AG04450 (cell line): ENCODE measurements around the gene RUVBL2. TPM values are rescaled to one million over a fixed set of nuclear protein-coding genes. Genes with fewer than 3 reads are reported as not detected.

ENCODE experiments used
- CTCF ChIA-PET: fragments of 300-600, 350-600 bp; formaldehyde crosslinking; extraction: SDS; loops from one replicate; lab custom pipeline; 2022; ENCODE audit warnings: antibody characterized with exemption, inconsistent platforms; lab: Charles Lee
- POLR2A ChIA-PET: fragments of 350-600 bp; formaldehyde crosslinking; extraction: SDS; loops from one replicate; lab custom pipeline; 2021; ENCODE audit warnings: antibody characterized with exemption, inconsistent platforms; lab: Yijun Ruan, JAX
- DNase-seq: peaks from one replicate; pipeline ENCODE4 v3.0.0-alpha.2; 2011; ENCODE audit warnings: low read depth, low spot score
- H3K27ac ChIP-seq: one replicate; pipeline ENCODE4 v1.5.1; 2012; ENCODE audit warnings: low read depth, low read length, control low read depth
- H3K27me3 ChIP-seq: one replicate; pipeline ENCODE4 v1.6.0; 2012; ENCODE audit warnings: low read length; ENCODE audit not compliant: control insufficient read depth, insufficient read depth
- H3K4me3 ChIP-seq: 2 replicates; pipeline ENCODE4 v1.5.1; 2011; ENCODE audit warnings: mild to moderate bottlenecking, low read depth, low read length, control low read depth
- H3K9me3 ChIP-seq: 2 replicates; pipeline ENCODE4 v1.5.1; 2012; ENCODE audit warnings: low read length; ENCODE audit not compliant: control insufficient read depth, insufficient read depth
- polyA plus RNA-seq: library from polyadenylated mRNA; depleted of rRNA; stranded (reverse); fragments of >200 nt; gene quantifications from 2 replicates; pipeline ENCODE4 v1.2.3, GENCODE V29; 2011
- TF ChIP-seq, protein P1 (sequence below): IDR thresholded peaks from 2 replicates; pipeline ENCODE4 v1.5.1; 2011; ENCODE audit warnings: low read depth, low read length, control low read depth, inconsistent platforms

The RUVBL2 gene
- polyA plus RNA-seq, 1 experiment: 107 TPM

- Histone ChIP-seq H3K27me3 (no peaks in the 10 kb centered on the region), H3K9me3 (no peaks in the 10 kb centered on the region), H3K27ac (no peak overlapping the region), H3K4me3 (peak overlapping the region; percentile 94)
- POLR2A ChIA-PET: interaction anchor here (0.5 to 3.9 kb wide), 10 partner anchors 11 to 117 kb away, joined by 3 to 33 read pairs (median 4); partner anchors contain the start of genes DHDH, FTL and NUCB1
- no peak for DNase-seq
- TF ChIP-seq, protein P1, sequence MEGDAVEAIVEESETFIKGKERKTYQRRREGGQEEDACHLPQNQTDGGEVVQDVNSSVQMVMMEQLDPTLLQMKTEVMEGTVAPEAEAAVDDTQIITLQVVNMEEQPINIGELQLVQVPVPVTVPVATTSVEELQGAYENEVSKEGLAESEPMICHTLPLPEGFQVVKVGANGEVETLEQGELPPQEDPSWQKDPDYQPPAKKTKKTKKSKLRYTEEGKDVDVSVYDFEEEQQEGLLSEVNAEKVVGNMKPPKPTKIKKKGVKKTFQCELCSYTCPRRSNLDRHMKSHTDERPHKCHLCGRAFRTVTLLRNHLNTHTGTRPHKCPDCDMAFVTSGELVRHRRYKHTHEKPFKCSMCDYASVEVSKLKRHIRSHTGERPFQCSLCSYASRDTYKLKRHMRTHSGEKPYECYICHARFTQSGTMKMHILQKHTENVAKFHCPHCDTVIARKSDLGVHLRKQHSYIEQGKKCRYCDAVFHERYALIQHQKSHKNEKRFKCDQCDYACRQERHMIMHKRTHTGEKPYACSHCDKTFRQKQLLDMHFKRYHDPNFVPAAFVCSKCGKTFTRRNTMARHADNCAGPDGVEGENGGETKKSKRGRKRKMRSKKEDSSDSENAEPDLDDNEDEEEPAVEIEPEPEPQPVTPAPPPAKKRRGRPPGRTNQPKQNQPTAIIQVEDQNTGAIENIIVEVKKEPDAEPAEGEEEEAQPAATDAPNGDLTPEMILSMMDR: no peak
- CTCF ChIA-PET: interaction anchor here (0.6 to 1.7 kb wide), 6 partner anchors 10 to 685 kb away, joined by 3 to 5 read pairs (median 4); partner anchors contain the start of gene RUVBL2
Measured at GRCh38 chr19:48953990-48954594, 39.6 kb upstream of the RUVBL2 start.

GRCh38 chr19:48954595-48955307, 38.9 kb upstream of the RUVBL2 start, which contains the start of gene BAX:
Gene BAX (plus strand): TSS chr19:48954875. CDS start chr19:48954929, 54 bp downstream.
- TF ChIP-seq, protein P1: 0 out of 2 replicates have a peak, but pooled peaks have one; percentile 3
- ChIA-PET CTCF (interaction anchor here (0.6 to 1.7 kb wide), 5 partner anchors 9 to 684 kb away, joined by 3 to 5 read pairs (median 4); no protein-coding TSS in a partner anchor), POLR2A (interaction anchor here (0.5 to 3.9 kb wide), 11 partner anchors 10 to 118 kb away, joined by 3 to 33 read pairs (median 4); partner anchors contain the start of genes DHDH, FTL and NUCB1)
- peak within 1 kb of the TSS; percentile 95 for H3K27ac ChIP-seq
- no peaks in the 10 kb centered on the region for H3K27me3 ChIP-seq
- H3K4me3 ChIP-seq: peak within 1 kb of the TSS; percentile 94
- DNase-seq: peak; percentile 87
- no peaks in the 10 kb centered on the region for H3K9me3 ChIP-seq

DNA sequence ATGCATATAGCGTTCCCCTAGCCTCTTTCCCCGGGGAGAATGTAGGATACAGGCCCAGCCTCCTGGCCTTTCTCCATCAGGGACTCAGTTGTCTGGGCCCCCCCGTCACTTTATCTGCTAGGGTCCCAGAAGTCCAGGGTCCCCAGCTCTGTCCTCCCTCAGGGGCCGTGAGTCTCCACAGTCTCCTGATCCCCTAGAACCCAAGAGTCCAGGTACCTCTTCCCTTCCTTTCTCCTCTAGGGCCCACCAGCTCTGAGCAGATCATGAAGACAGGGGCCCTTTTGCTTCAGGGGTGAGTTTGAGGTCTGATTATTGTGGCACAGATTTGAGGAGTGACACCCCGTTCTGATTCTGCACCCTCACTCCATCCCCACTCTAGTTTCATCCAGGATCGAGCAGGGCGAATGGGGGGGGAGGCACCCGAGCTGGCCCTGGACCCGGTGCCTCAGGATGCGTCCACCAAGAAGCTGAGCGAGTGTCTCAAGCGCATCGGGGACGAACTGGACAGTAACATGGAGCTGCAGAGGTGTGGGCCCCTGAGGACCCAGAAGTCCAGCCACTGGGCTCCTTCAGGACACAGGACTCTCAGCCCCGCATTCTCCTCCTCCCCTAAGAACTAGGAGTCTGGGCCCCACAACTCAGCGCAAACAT, 38.3 kb upstream of the RUVBL2 start:
- POLR2A ChIA-PET: interaction anchor here (1.1 to 3.9 kb wide), 2 partner anchors 10 to 82 kb away, joined by 3 to 33 read pairs; partner anchors contain the start of gene FTL
- DNase-seq: no peak
- CTCF ChIA-PET: interaction anchor here (1.7 kb wide), 1 partner anchor 113 kb away, joined by 4 read pairs; no protein-coding TSS in a partner anchor

DNA sequence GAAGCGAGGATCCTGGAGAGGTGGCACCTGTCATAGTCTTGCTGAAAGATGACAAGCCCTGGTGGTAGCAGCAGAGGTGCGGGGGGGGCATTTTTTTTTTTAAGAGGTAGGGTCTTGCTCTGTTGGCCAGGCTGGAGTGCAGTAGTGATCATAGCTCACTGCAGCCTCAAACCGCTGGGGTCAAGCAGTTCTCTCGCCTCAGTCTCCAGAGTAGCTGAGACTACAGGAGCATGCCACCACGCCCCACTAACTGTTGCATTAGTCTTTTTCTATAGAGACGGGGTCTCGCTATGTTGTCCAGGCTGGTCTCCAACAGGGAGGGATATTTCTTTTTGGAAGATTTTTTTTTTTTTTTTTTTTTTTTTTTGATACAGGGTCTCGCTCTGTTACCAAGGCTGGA, 35.7 kb upstream of the RUVBL2 start:
- no peaks in the 10 kb centered on the region for H3K27me3 ChIP-seq
- no peaks in the 10 kb centered on the region; the same call in 1 of the 2 replicates for H3K9me3 ChIP-seq
- DNase-seq: no peak
- H3K27ac ChIP-seq: no peak overlapping the region
- CTCF ChIA-PET: interaction anchor here (0.7 kb wide), 1 partner anchor 109 kb away, joined by 4 read pairs; no protein-coding TSS in a partner anchor
- POLR2A ChIA-PET: no interaction called here
- no peak overlapping the region for H3K4me3 ChIP-seq
- TF ChIP-seq, protein P1: no peak

More for the DNA sequence above, 38.3 kb upstream of the RUVBL2 start:
- H3K4me3 ChIP-seq: peak overlapping the region; percentile 94
- TF ChIP-seq, protein P1: no peak
- H3K9me3 ChIP-seq: no peaks in the 10 kb centered on the region
- H3K27ac ChIP-seq: peak overlapping the region; percentile 95
- no peaks in the 10 kb centered on the region for H3K27me3 ChIP-seq
